Ascending aorta (tissue), 2 donors: ENCODE measurements around the gene TSNAXIP1. TPM values are rescaled to one million over a fixed set of nuclear protein-coding genes. Genes with fewer than 3 reads are reported as not detected.
A peak's percentile ranks its signal among the peaks of the same experiment; 100 is the strongest.

ENCODE experiments used
- DNase-seq, 2 donors: peaks; one replicate each; pipeline ENCODE4 v3.0.0-alpha.2; 2019; ENCODE audit warnings: low spot score in 2 of 2
- H3K27ac ChIP-seq, 2 donors: fragments of 200-600 bp; sonication (generic); one replicate each; pipeline ENCODE4 v1.5.1; 2016 to 2017; ENCODE audit warnings: mild to moderate bottlenecking in 1 of 2
- H3K27me3 ChIP-seq: fragments of 200-600 bp; sonication (generic); one replicate; pipeline ENCODE4 v1.5.1; 2017
- H3K36me3 ChIP-seq, 2 donors: fragments of 200-600 bp; sonication (generic); one replicate each; pipeline ENCODE4 v1.5.1; 2016
- H3K4me1 ChIP-seq, 2 donors: fragments of 200-600 bp; sonication (generic); one replicate each; pipeline ENCODE4 v1.5.1; 2016 to 2017; ENCODE audit warnings: mild to moderate bottlenecking in 1 of 2
- H3K4me3 ChIP-seq, 2 donors: fragments of 200-600 bp; sonication (generic); one replicate each; pipeline ENCODE4 v1.5.1; 2016 to 2017; ENCODE audit warnings: mild to moderate bottlenecking in 1 of 2
- H3K9me3 ChIP-seq, 2 donors: fragments of 200-600 bp; sonication (generic); one replicate each; pipeline ENCODE4 v1.5.1; 2016
- intact Hi-C: fragments of 100-400 bp; cut with DNase I; formaldehyde crosslinking; loops from one replicate; pipeline ENCODE4 v1.15.1; 2023
- total RNA-seq: library from RNA; depleted of rRNA; stranded (reverse); fragments of >200 nt; gene quantifications from one replicate; pipeline ENCODE4 v1.1.0, GENCODE V29; 2016
- TF ChIP-seq, protein P1 (sequence below), 3 experiments: fragments of 200-600 bp in 2 of 3; fragments of 450-650 bp in 1 of 3; sonication (generic) in 2 of 3; IDR thresholded peaks; one replicate each; pipeline ENCODE4 v1.5.1; 2016 to 2019; ENCODE audit warnings: antibody characterized with exemption in 3 of 3, mild to moderate bottlenecking in 1 of 3, moderate library complexity in 1 of 3

TSNAXIP1 gene
- total RNA-seq, 1 donor from 2014 or later: 5.4 TPM

DNA sequence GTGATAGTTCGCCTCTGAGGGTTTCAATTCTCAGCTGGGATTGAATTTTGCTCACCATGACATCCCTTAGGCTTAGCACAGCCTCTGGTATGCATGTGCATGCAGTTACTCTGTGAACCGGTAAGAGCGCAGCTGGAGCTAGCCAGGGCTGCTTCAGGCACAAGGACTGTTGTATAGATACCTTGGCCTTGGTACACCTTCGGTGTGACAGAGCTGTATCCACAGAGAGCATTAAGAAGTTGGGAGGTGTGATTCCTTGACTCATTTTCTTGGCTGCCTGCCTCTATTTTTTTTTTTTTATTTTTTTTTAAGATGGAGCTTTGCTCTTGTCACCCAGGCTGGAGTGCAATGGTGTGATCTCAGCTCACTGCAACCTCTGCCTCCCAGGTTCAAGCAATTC lies 37.8 kb downstream of the TSNAXIP1 start:
- Histone ChIP-seq H3K36me3 (no peaks in the 10 kb centered on the region), H3K27ac (peak overlapping the region; percentile 92 to 98), H3K27me3 (no peaks in the 10 kb centered on the region), H3K4me1 (peaks cover 42 to 45% of the 10 kb centered on the region in 2 donors), H3K4me3 (peak overlapping the region in 1 of 2 donors; percentile 96), H3K9me3 (no peaks in the 10 kb centered on the region)
- TF ChIP-seq, protein P1, sequence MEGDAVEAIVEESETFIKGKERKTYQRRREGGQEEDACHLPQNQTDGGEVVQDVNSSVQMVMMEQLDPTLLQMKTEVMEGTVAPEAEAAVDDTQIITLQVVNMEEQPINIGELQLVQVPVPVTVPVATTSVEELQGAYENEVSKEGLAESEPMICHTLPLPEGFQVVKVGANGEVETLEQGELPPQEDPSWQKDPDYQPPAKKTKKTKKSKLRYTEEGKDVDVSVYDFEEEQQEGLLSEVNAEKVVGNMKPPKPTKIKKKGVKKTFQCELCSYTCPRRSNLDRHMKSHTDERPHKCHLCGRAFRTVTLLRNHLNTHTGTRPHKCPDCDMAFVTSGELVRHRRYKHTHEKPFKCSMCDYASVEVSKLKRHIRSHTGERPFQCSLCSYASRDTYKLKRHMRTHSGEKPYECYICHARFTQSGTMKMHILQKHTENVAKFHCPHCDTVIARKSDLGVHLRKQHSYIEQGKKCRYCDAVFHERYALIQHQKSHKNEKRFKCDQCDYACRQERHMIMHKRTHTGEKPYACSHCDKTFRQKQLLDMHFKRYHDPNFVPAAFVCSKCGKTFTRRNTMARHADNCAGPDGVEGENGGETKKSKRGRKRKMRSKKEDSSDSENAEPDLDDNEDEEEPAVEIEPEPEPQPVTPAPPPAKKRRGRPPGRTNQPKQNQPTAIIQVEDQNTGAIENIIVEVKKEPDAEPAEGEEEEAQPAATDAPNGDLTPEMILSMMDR (IDR thresholded peaks at IDR 0.05): peak in 1 of 3 experiments; percentile 23
- intact Hi-C loops: loop anchor here (10.0 kb wide), 2 partner anchors 600 to 1490 kb away; partner anchors contain the start of genes COG8, FHOD1, NIP7 and PDF
- DNase-seq: no peak

DNA sequence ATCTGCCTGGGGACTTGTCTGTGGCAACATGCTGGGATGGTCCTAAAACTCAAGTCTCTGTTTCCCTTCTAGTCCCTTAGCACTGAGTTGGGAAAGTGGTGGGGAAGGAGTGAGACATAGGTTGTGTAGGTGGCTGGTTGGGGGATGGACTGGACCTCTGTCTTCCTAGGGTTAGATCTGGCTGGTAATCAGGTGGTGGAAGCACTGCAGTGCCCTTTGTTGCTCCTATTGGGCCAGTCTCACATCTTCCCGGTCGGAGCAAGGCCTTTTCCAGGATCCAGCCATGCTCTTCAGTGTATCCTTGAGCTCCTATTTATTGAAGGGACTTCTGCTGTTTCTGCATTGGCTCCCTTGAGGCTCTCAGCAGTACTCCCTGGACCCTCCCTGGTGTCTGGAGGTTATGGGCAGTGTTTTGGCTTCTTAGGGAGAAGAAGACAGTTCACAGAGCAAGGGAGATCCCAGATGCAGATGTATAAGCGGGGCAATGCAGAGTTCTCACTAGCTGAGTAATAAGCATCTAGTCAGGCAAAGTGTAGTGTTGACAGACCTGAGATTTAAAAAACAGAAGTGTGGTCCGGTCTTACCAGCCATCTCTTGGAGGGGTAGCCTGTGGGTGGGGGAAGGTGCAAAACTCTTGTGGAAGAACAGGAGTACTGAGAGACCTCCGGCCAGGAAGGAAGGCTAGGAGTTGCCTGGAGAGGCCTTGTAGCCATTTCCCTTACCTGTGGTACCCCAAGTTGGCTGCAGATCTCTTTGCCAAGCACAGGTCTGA lies 38.8 kb downstream of the TSNAXIP1 start:
- H3K4me3 ChIP-seq: peak overlapping the region; percentile 96 to 97
- H3K9me3 ChIP-seq: no peaks in the 10 kb centered on the region
- H3K27ac ChIP-seq: peak overlapping the region; percentile 92 to 98
- DNase-seq: no peak
- H3K27me3 ChIP-seq: no peaks in the 10 kb centered on the region
- no peaks in the 10 kb centered on the region for H3K36me3 ChIP-seq
- TF ChIP-seq, protein P1 (IDR thresholded peaks at IDR 0.05): no peak
- H3K4me1 ChIP-seq: peaks cover 42 to 45% of the 10 kb centered on the region in 2 donors
- intact Hi-C loops: loop anchor here (2.0 to 10.0 kb wide), 5 partner anchors 17 to 1489 kb away; partner anchors contain the start of genes COG8, FHOD1, NIP7 and PDF

DNA sequence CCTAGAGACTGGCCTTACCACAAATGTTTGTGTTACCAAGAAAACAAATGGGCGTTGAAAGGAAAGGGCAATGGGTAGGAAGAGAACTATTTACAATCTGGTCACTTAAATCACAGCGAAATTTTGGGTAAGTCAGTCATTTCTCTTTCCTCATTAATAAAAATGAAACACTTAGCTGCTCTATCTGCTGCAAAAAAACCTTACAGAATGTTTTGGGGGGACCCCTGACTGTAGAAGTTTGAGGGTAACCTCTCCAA lies 39.3 kb downstream of the TSNAXIP1 start:
- Histone ChIP-seq H3K36me3 (no peaks in the 10 kb centered on the region), H3K4me1 (peaks cover 42 to 45% of the 10 kb centered on the region in 2 donors), H3K27ac (peak overlapping the region; percentile 92 to 98), H3K4me3 (peak overlapping the region; percentile 96 to 97), H3K27me3 (no peaks in the 10 kb centered on the region), H3K9me3 (no peaks in the 10 kb centered on the region)
- DNase-seq: no peak
- TF ChIP-seq, protein P1 (IDR thresholded peaks at IDR 0.05): no peak
- intact Hi-C loops: loop anchor here (2.0 to 10.0 kb wide), 5 partner anchors 17 to 1489 kb away; partner anchors contain the start of genes COG8, FHOD1, NIP7 and PDF

DNA sequence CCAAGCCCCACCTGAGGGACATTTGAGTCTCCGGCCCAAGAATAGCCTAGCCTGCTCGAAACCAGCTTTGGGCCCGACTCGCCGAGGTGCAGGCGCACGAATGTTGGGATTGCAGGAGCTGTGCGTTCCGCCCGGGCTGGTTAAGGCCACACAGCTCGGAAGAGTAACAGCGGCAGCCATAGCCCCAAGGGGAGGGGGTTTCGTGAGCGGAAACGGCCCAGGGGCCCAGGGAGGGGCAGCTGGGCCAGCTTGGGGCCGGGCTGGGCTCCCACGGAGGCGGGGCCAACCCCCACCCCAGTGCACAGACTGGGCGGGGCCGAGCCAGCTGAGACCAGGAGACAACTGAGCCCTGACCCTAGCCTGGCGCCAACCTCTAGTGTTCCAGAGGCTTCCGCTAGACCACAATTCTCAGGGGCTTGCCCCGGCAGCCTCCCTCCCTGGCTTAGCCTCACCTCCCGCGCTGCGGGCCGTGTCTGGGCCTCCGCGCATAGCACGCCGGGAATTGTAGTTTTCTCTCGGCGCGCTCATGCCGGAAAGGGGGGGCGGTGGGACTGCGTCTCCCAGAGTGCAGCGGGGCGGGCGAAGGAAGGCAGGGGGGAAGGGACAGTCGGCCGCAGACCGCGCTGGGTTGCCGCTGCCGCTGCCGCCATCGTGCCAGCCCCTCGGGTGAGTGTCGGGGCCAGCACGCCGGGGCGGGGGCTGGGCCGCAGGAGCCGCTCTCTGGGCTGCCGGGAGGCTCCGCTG lies 39.8 kb downstream of the TSNAXIP1 start, which contains the start of gene NUTF2:
NUTF2 (plus strand) TSS at position 614 of the 744 bp plus-strand sequence. CDS start 18,198 bp downstream, outside the sequence.
- peak; percentile 79 to 97 for DNase-seq
- H3K4me3 ChIP-seq: peak within 1 kb of the TSS; percentile 96 to 97
- intact Hi-C loops: loop anchor here (1.0 to 10.0 kb wide), 6 partner anchors 16 to 1488 kb away; partner anchors contain the start of genes COG8, EDC4, FHOD1 and NIP7
- H3K4me1 ChIP-seq: peaks cover 42% of the 10 kb centered on the region in 2 donors
- H3K27me3 ChIP-seq: no peaks in the 10 kb centered on the region
- no peaks in the 10 kb centered on the region for H3K9me3 ChIP-seq
- no peaks in the 10 kb centered on the region for H3K36me3 ChIP-seq
- TF ChIP-seq, protein P1 (IDR thresholded peaks at IDR 0.05): no peak
- H3K27ac ChIP-seq: peak within 1 kb of the TSS; percentile 92 to 98

DNA sequence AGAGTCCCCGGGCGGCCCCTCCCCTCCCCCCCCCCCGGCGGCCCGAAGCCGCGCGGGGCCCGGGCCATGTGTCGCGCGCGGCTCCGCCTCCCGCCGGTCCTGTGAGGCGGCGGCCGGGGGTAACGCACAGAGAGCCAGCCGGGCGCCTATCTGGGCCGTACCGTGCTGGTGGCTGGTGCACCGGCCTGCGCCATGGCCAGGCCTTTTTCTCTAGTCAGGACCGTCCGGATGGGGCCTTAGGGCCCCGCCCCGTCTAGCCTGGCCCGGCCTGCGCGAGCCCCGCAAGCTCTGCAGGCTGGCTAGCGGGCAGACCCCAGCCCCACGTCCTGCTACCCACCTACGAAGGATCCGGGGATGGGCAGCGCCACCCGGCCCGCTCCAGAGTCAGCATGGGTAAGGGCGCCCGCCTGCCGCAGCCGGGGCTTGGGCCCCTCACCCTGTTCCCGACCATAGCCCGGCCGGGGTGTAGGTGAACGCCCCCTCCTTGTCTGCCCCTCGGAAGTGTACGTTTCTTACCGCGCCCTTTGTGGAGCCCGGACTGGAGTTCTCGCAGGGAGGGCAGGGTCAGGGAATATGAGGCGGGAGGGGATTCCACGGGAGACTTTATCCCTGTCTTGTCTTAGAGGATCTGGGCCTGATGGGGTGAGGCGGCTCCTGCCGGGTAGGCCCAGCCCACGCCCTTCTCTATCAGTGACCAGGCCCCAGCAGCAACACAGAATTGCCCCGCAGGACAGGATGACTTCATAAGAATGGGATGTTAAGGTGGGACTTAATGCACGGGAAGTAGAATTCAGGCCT lies 40.6 kb downstream of the TSNAXIP1 start, which contains the start of gene CENPT:
CENPT (minus strand) TSS at position 630 of the 798 bp plus-strand sequence. CDS start 13,834 bp downstream, outside the sequence.
- no peaks in the 10 kb centered on the region for H3K9me3 ChIP-seq
- TF ChIP-seq, protein P1 (IDR thresholded peaks at IDR 0.05): peak in 1 of 3 experiments; percentile 15
- no peaks in the 10 kb centered on the region for H3K36me3 ChIP-seq
- peaks cover 41 to 42% of the 10 kb centered on the region in 2 donors for H3K4me1 ChIP-seq
- H3K4me3 ChIP-seq: peak within 1 kb of the TSS; percentile 96 to 97
- peak in 1 of 2 donors; percentile 84 for DNase-seq
- peak within 1 kb of the TSS; percentile 92 to 98 for H3K27ac ChIP-seq
- intact Hi-C loops: loop anchor here (1.0 to 10.0 kb wide), 6 partner anchors 16 to 1488 kb away; partner anchors contain the start of genes COG8, EDC4, FHOD1 and NIP7
- no peaks in the 10 kb centered on the region for H3K27me3 ChIP-seq
